DND-41 (cell line): Measurements from ENCODE around the gene UEVLD.

Experiments
- ATAC-seq: fragments of 200-7000 bp; cut with Tn5 transposase; 3 replicates; pipeline ENCODE4 v1.9.1; 2021; ENCODE audit warnings: low read depth; ENCODE audit not compliant: insufficient read depth
- DNase-seq: peaks from one replicate; pipeline ENCODE4 v3.0.0-alpha.2; 2020
- H2AFZ ChIP-seq: 2 replicates; pipeline ENCODE4 v1.6.0; 2012; ENCODE audit warnings: low read depth, low read length
- H3K27ac ChIP-seq: 2 replicates; pipeline ENCODE4 v1.5.1; 2012; ENCODE audit warnings: low read length, inconsistent platforms
- H3K27me3 ChIP-seq: fragments of 200-600 bp; sonication (generic); 2 replicates; pipeline ENCODE4 v1.6.0; 2012; ENCODE audit warnings: low read length, mild to moderate bottlenecking, inconsistent platforms; ENCODE audit not compliant: insufficient read depth, poor library complexity
- H3K36me3 ChIP-seq: 2 replicates; pipeline ENCODE4 v1.5.1; 2012; ENCODE audit warnings: low read length, inconsistent platforms; ENCODE audit not compliant: insufficient read depth
- H3K4me1 ChIP-seq: 2 replicates; pipeline ENCODE4 v1.5.1; 2012; ENCODE audit warnings: mild to moderate bottlenecking, low read length; ENCODE audit not compliant: insufficient read depth
- H3K4me2 ChIP-seq: 2 replicates; pipeline ENCODE4 v1.6.0; 2012; ENCODE audit warnings: mild to moderate bottlenecking, moderate library complexity, low read length, inconsistent platforms; ENCODE audit not compliant: insufficient read depth
- H3K4me3 ChIP-seq, 2 experiments: fragments of 200-600 bp in 1 of 2; shearing (Covaris generic) in 1 of 2; 2 replicates each; pipeline ENCODE4 v1.5.1; 2012 to 2016; ENCODE audit warnings: inconsistent platforms in 2 of 2, low read length in 2 of 2, mild to moderate bottlenecking in 2 of 2, low read depth in 1 of 2, moderate library complexity in 1 of 2
- H3K79me2 ChIP-seq: 2 replicates; pipeline ENCODE4 v1.6.0; 2012; ENCODE audit warnings: low read length, inconsistent platforms; ENCODE audit not compliant: insufficient read depth
- H3K9ac ChIP-seq: 2 replicates; pipeline ENCODE4 v1.6.0; 2012; ENCODE audit warnings: low read depth, mild to moderate bottlenecking, inconsistent platforms, low read length, moderate library complexity
- H3K9me3 ChIP-seq: 2 replicates; pipeline ENCODE4 v1.5.1; 2012; ENCODE audit warnings: low read length, moderate library complexity, mild to moderate bottlenecking, inconsistent platforms; ENCODE audit not compliant: insufficient read depth, severe bottlenecking
- H4K20me1 ChIP-seq: 2 replicates; pipeline ENCODE4 v1.6.0; 2012; ENCODE audit warnings: low read length; ENCODE audit not compliant: insufficient read depth
- EZH2 ChIP-seq: IDR thresholded peaks from 3 replicates; pipeline ENCODE4 v1.6.1; 2012; ENCODE audit warnings: borderline replicate concordance, low read depth, mild to moderate bottlenecking, moderate library complexity, low read length, inconsistent platforms; ENCODE audit not compliant: severe bottlenecking
- TF ChIP-seq, protein P1 (sequence below): IDR thresholded peaks from 2 replicates; pipeline ENCODE4 v1.5.1; 2012; ENCODE audit warnings: borderline replicate concordance, low read length, moderate library complexity, mild to moderate bottlenecking; ENCODE audit not compliant: poor library complexity, severe bottlenecking; ENCODE audit errors: extremely low read depth

Gene UEVLD

DNA sequence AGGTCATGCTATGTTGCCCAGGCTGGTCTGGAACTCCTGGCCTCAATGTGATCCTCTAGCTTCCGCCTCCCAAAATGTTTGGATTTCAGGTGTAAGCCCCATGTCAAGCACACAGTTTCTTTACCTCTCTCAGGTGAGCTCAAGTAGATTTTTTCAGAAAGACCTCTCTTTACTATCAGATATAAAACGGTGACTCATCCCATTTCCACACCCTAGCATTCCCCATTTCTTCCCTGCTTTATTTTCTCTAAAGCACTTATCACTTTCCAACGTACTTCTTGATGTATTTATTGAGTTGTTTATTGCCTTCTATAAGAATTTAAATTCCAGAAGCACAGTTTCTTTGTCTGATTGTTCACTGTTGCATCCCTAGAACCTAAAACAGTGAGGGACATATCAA is 65.5 kb downstream of the UEVLD start:
- Histone ChIP-seq H3K9me3 (no peaks in the 10 kb centered on the region), H3K79me2 (peaks cover 81% of the 10 kb centered on the region), H3K27me3 (no peaks in the 10 kb centered on the region), H4K20me1 (peaks cover 2% of the 10 kb centered on the region; the same call in 1 of the 2 replicates), H3K4me2 (no peak overlapping the region), H3K4me1 (peaks cover 29% of the 10 kb centered on the region), H3K9ac (no peak overlapping the region), H3K36me3 (peaks cover 28% of the 10 kb centered on the region), H2AFZ (no peak overlapping the region), H3K27ac (no peak overlapping the region), H3K4me3 (no peak overlapping the region)
- DNase-seq (no peak), ATAC-seq (no peak)
- TF ChIP-seq, protein P1, sequence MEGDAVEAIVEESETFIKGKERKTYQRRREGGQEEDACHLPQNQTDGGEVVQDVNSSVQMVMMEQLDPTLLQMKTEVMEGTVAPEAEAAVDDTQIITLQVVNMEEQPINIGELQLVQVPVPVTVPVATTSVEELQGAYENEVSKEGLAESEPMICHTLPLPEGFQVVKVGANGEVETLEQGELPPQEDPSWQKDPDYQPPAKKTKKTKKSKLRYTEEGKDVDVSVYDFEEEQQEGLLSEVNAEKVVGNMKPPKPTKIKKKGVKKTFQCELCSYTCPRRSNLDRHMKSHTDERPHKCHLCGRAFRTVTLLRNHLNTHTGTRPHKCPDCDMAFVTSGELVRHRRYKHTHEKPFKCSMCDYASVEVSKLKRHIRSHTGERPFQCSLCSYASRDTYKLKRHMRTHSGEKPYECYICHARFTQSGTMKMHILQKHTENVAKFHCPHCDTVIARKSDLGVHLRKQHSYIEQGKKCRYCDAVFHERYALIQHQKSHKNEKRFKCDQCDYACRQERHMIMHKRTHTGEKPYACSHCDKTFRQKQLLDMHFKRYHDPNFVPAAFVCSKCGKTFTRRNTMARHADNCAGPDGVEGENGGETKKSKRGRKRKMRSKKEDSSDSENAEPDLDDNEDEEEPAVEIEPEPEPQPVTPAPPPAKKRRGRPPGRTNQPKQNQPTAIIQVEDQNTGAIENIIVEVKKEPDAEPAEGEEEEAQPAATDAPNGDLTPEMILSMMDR, result no peak
- TF ChIP-seq EZH2, result no peak

DNA sequence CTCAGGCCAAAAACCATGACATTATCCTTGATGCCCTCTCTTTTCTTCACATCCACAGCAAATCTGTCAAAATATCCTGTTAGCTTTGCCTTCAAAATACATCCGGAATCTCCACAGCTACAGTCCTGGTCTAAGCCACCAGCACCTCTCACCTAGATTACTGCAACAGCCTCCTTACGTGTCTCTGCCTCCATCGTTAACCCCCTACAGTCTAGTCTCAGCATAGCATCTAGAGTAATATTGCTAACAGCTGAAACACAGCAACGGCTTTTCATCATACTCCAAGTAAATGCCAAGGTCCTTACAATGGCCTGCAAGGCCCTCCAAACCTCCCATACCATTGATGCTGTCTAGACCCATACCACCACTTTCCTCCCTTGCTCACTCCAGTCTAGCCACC is 66.1 kb downstream of the UEVLD start:
- H2AFZ ChIP-seq, result no peak overlapping the region
- H3K36me3 ChIP-seq, result peaks cover 35% of the 10 kb centered on the region
- DNase-seq (no peak), ATAC-seq (no peak)
- no peak overlapping the region for H3K9ac ChIP-seq
- H3K79me2 ChIP-seq, result peaks cover 80% of the 10 kb centered on the region
- no peak overlapping the region for H3K4me3 ChIP-seq
- H3K27ac ChIP-seq, result no peak overlapping the region
- no peak overlapping the region for H3K4me2 ChIP-seq
- H3K9me3 ChIP-seq, result no peaks in the 10 kb centered on the region
- peaks cover 22% of the 10 kb centered on the region for H3K4me1 ChIP-seq
- TF ChIP-seq, protein P1, result peak; percentile 29
- TF ChIP-seq EZH2, result no peak
- peaks cover 2% of the 10 kb centered on the region; the same call in 1 of the 2 replicates for H4K20me1 ChIP-seq
- H3K27me3 ChIP-seq, result no peaks in the 10 kb centered on the region

DNA sequence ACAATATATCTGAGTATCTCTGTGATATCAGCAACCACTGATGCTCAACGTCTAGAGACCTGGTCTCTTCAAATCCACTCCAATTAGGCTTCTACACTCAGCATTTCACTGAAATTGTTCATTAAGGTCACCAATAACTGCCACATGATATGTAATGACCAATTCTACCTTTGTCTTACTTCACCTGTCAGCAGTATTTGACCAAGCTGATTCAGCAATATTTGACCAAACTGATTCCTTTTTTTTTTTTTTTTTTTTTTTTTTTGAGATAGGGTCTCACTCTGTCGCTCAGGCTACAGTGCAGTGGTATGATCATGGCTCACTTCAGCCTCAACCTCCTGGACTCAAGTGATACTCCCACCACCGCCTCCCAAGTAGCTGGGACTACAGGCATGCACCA is 67.4 kb downstream of the UEVLD start:
- ATAC-seq, result no peak
- H3K36me3 ChIP-seq, result peaks cover 31% of the 10 kb centered on the region
- peaks cover 67% of the 10 kb centered on the region for H3K79me2 ChIP-seq

More for the DNA sequence above, 67.4 kb downstream of the UEVLD start:
- Histone ChIP-seq H3K9me3 (no peaks in the 10 kb centered on the region), H4K20me1 (no peaks in the 10 kb centered on the region; the same call in 1 of the 2 replicates), H3K4me1 (peaks cover 18% of the 10 kb centered on the region), H3K9ac (no peak overlapping the region), H3K27ac (no peak overlapping the region), H3K27me3 (no peaks in the 10 kb centered on the region), H3K4me3 (no peak overlapping the region), H2AFZ (no peak overlapping the region), H3K4me2 (no peak overlapping the region)
- DNase-seq, result no peak
- TF ChIP-seq, protein P1, result no peak
- no peak for TF ChIP-seq EZH2
